Kidney capillary endothelial cell (primary cell): ENCODE data around the gene FAM107B.

Source experiments
- DNase-seq: peaks from one replicate; pipeline ENCODE4 v3.0.0-alpha.2; 2018; ENCODE audit warnings: low spot score

FAM107B gene

GRCh38 chr10:14625192-14625631, 149.5 kb downstream of the FAM107B start:
- DNase-seq = no peak

- no peak for DNase-seq
These were observed 150.1 kb downstream of the FAM107B start for GRCh38 chr10:14624600-14624999.

- DNase-seq = no peak
These were observed 150.8 kb downstream of the FAM107B start for GRCh38 chr10:14623931-14624330.

DNA sequence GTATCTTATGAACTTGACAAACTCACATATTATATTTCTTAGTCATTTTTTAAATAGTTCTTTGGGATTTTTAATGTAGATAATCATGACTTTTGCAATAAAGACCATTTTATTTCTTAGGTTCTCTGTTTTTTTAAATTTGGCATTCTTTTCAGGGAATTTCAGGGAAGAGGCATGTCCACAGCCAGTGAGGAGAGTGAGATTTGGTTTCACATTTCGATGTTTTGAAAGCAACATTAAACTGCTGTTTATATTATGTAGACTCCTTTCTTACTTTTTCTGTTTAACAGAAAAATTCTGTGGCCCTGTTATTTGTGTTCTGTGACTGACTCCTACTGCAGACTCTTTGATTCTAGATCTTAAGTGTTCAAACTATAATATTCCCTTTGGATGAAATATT, 153.7 kb downstream of the FAM107B start:
- no peak for DNase-seq

- no peak for DNase-seq
These were observed 156.0 kb downstream of the FAM107B start for GRCh38 chr10:14618674-14619073.

DNA sequence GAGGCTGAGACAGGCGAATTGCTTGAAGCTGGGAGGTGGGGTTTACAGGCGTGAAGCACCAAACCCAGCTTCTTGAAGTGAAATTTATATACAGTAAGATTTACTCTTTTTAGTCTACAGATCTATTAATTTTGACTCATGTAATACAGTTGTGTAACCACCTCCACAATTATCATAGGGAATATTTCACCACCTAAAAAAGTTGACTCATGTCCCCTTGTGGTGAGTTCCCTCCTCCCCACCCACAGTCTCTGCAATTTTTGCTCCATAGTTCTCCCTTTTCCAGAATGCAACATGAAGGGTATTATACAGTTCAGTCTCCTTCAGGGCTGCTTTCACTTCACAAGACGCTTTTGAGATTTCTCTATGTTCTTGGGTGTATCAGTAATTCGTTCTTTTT, 156.8 kb downstream of the FAM107B start:
- no peak for DNase-seq

GRCh38 chr10:14616955-14617730, 157.6 kb downstream of the FAM107B start:
- no peak for DNase-seq

DNA sequence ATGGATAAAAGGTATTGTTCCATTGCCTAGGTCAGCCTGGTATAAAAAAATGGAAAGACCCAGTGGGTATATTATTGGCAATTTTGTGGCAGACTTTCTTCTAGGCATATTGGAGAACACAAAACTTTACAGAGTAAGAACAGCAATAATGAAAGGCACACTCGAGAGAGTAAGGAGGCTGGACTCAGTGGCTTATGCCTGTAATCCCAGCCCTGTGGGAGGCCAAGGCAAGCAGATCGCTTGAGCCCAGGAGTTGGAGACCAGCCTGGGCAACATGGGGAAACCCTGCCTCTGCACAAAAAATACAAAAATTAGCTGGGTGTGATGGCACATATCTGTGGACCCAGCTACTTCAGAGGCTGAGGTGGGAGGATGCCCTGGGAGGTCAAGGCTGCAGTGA, 158.2 kb downstream of the FAM107B start:
- no peak for DNase-seq

- DNase-seq = no peak
These were observed 161.1 kb downstream of the FAM107B start for GRCh38 chr10:14613588-14613920.

DNA sequence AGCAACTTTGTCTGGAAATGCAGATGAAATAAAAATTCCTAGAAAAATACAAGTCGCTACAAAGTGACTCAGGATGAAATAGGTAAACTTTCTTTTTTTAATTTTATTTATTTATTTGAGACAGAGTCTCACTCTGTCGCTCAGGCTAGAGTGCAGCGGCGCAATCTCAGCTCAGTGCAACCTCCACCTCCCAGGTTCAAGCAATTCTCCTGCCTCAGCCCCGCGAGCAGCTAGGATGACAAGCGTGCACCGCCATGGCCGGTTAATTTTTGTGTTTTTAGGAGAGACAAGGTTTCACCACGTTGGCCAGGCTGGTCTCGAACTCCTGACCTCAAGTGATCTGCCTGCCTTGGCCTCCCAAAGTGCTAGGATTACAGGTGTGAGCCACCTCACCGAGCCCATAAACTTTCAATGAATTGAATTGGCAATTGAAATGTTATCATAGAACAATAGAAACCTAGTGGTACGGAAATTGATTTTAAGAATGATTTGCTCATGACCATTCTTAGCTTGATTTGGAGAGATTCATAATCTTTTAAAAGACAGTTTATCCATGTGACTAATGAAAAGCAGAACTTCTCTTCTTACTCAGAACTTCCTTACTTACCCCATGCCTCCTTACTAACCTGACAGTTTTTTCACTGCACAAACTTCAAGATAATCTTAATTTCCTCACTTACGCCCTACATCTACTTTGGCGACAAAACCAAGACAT, 161.7 kb downstream of the FAM107B start:
- no peak for DNase-seq

DNA sequence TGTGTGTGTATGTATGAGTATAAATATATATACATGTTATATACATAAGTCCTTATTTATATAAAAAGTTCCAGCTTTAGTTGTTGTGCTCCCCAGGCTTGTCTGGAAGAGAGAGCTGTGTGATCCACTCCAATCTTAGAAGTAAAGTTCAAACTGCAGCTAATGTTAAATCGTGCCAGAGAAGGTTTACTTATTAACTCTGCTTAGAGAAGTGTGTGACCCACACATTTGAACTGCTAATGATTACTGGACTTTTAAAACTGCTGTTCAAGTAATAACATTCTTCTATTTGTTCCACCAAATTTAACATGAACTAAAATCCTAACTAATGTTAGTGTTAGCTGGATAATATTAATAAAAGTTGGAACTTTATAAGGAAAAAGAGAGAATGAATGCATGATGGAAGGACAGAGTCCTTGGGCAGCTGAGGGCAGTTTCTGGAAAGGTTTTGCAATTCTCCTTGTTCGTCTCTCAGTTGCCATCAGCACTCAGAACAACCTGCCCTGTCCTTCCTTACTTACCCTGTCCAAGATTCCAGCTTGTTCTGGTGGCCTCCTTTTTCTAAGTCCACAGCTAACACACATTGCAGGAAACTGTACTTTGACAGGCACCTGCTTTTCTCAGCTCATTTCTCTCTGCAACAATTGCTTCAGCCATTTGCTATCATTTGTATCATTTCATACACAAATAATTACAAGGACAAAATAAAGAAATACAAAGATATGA, 162.6 kb downstream of the FAM107B start:
- DNase-seq = no peak

DNA sequence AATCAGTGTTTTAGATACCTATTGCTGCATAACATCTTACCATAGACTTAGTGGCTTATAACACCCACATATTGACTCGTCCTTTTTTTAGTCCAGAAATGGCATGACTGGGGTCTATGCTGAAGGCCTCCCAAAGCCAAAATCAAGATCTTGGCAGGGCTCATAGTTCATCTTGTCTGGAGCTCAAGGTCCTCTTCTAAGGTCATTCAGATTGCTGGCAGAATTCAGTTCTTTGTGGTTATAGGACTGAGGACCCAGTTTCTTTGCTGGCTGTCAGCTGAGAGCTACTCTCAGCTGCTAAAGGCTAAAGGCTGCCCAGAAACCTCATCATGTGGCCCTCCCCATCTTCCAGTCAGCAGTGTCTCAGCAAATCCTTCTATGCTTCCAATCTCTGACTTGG, 165.5 kb downstream of the FAM107B start:
- DNase-seq = no peak

- DNase-seq = no peak
These were observed 166.2 kb downstream of the FAM107B start for GRCh38 chr10:14608381-14609001.

GRCh38 chr10:14606633-14607032, 168.1 kb downstream of the FAM107B start:
- DNase-seq = no peak

- peak; percentile 72 for DNase-seq
These were observed 169.3 kb downstream of the FAM107B start for GRCh38 chr10:14605231-14605925.

DNA sequence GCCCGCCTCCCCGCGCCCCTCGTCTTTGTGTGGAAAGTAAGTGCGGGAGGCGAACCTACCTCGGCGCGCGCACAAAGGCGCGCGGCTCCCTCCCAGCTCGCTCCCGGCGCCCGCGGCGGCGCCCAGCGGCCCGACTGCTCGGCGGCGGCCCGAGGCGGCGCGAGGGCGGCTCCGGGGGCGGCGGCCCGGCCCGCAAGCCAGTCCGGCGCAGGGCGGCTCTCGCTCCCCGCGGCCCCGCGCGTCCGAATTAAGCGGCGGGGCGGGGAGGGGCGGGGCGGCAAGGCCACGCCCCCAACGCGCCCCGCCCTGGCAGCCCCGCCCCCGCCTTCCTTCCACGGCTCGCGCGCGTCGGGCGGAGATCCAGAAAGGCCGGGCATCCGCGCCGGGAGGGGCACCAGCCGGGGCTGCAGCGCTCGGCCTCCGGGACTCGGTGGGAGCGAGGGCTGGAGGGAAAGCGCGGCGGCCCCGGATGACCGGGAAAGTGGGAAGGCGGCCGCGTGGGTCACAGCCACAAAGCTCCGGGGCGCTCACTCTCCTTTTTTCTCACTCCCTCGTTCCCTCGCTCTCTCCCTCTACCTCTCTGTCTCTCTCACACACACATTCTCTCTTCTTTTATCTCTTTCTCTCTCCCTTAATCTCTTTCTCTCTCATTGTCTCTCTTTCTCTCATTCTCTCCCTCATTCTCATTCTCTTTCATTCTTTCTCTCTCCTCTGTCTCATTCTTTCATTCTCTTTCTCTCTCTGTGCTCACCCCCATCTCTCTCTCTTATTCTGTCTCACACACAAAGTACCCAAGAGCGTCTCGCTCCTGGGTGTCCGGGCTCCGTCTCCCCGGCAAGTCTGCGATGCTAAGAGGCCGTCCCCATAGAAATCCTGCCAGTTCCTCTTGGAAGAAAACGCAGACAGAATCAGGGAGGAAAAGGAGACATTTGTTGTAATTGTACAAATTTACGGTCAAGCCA, 170.2 kb downstream of the FAM107B start:
- DNase-seq = peak; percentile 75

GRCh38 chr10:14603534-14604102, 171.1 kb downstream of the FAM107B start:
- DNase-seq = no peak

DNA sequence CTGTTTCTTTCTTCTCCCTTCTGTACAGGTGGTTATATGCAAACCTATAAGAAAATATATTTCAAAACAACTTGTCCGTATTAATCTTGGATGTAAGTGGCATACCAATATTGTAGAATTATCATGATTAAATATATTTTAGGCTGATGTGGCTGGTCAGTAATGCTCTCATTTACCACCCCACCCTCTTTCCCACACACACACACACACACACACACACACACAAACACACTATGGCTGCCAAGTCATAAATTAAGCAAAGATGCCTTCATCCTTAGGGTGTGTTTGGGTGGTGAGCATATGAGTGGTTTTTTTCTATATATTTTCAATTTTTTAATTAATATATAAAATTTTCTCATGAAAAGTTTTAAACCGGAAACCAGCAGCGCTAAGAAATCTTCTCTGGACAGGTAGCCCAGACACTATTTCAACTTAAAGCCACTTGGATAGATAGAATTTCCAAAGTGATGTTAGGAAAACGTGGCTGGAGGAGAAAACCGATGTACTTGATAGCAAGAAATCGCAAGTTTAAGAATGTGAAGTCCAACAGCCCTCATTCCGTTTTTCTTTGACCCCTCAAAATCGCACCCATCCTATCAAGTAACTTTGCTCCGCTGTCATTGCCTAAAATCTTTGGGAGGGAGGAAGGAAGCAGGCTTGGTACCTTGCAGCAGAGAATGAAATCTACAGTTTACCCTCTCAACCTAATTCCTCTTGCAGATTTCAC, 171.7 kb downstream of the FAM107B start:
- DNase-seq = no peak

DNA sequence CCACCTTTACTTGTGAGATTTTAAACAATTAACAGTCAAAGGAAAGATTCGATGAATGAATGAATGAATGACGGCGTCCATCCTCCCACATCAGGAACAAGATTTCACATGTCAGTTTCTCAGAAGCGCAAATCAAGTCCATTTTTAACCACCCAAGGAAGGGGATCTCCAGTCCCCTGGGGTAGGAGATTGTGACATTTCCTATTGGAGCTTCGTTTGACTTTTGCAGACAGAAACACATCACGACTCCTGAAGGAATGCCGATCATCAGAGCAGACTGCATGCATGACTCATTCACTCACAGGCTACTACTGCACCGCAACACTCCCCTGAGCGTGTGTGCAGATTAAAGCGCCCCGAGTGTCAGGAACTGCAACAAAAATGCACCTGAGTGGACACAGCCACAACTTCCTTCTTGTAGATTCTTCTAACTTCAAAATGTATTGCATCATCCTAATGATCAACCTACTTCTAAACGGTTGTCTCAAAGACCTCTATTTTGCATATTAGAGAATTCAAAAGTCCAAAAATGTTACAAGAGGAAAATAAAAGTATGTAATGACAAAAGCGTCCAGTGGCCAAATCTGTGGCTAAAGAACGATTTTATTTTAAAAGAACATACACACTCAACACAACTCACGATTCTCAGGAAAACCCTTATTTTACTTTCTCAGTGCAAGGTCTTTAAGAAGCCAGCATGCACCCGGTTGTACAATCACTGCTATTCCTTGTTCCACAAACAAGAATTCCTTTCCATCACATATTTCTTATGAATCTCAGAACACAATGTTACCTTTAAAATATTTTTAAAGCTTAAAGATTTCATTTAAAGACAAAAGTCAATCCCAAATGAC, 172.6 kb downstream of the FAM107B start:
- DNase-seq = peak; percentile 89
